SK-N-SH (cell line): Measurements from ENCODE around the gene RAB18. TPM values are rescaled to one million over a fixed set of nuclear protein-coding genes. Genes with fewer than 3 reads are reported as not detected.

Source experiments
- CTCF ChIA-PET: fragments of 300-600, 350-600 bp; formaldehyde crosslinking; extraction: SDS; loops from one replicate; lab custom pipeline; 2021; lab: Yijun Ruan, JAX
- POLR2A ChIA-PET: fragments of 350-600 bp; sonication (Branson Sonifier 250); formaldehyde crosslinking; extraction: SDS; loops from one replicate; lab custom pipeline; 2020; ENCODE audit warnings: antibody characterized with exemption, inconsistent platforms; lab: Yijun Ruan, JAX
- DNase-seq: peaks from one replicate; pipeline ENCODE4 v3.0.0; 2012
- H2AFZ ChIP-seq: fragments of 200-600 bp; sonication (generic); 2 replicates; pipeline ENCODE4 v1.8.1; 2016; ENCODE audit warnings: antibody characterized with exemption, mild to moderate bottlenecking, low read depth
- H3F3A ChIP-seq: fragments of 200-600 bp; sonication (generic); replicated peaks from 2 replicates; pipeline ENCODE3; 2016; ENCODE audit warnings: antibody characterized with exemption, mild to moderate bottlenecking; ENCODE audit not compliant: insufficient read depth
- H3K27ac ChIP-seq, 2 experiments: fragments of 200-500 bp in 1 of 2; fragments of 200-600 bp in 1 of 2; sonication (Bioruptor generic) in 1 of 2; sonication (generic), shearing (Covaris generic) in 1 of 2; 2 replicates each; pipeline versions ENCODE4 v1.5.1 to v1.6.1; 2014 to 2016; ENCODE audit warnings: low read depth in 2 of 2, inconsistent platforms in 1 of 2, low read length in 1 of 2, mild to moderate bottlenecking in 1 of 2, mixed read lengths in 1 of 2
- H3K27me3 ChIP-seq: fragments of 200-600 bp; sonication (generic), shearing (Covaris generic); 2 replicates; pipeline ENCODE4 v1.6.1; 2016; ENCODE audit warnings: mixed run types; ENCODE audit not compliant: insufficient read depth
- H3K36me3 ChIP-seq, 2 experiments: fragments of 200-500 bp in 1 of 2; fragments of 200-600 bp in 1 of 2; sonication (Bioruptor generic) in 1 of 2; sonication (generic) in 1 of 2; replicated peaks in 1 of 2; 2 replicates each; pipeline versions ENCODE3 to v1.5.1; 2014 to 2016; ENCODE audit warnings: low read length in 1 of 2, mild to moderate bottlenecking in 1 of 2; ENCODE audit not compliant: insufficient read depth in 2 of 2, control insufficient read depth in 1 of 2
- H3K4me1 ChIP-seq, 2 experiments: fragments of 200-500 bp in 1 of 2; fragments of 200-600 bp in 1 of 2; sonication (Bioruptor generic) in 1 of 2; sonication (generic), shearing (Covaris generic) in 1 of 2; 2 replicates each; pipeline versions ENCODE4 v1.5.1 to v1.6.1; 2014 to 2016; ENCODE audit warnings: low read depth in 1 of 2, low read length in 1 of 2, mixed run types in 1 of 2; ENCODE audit not compliant: insufficient read depth in 2 of 2, control insufficient read depth in 1 of 2
- H3K4me2 ChIP-seq: fragments of 200-600 bp; sonication (generic), shearing (Covaris generic); 2 replicates; pipeline ENCODE4 v1.6.1; 2017; ENCODE audit warnings: mixed run types
- H3K4me3 ChIP-seq, 2 experiments: fragments of 200-500 bp in 1 of 2; fragments of 200-600 bp in 1 of 2; sonication (Bioruptor generic) in 1 of 2; sonication (generic), shearing (Covaris generic) in 1 of 2; 2 replicates each; pipeline versions ENCODE4 v1.5.1 to v1.8.1; 2014 to 2016; ENCODE audit warnings: low read depth in 2 of 2, inconsistent platforms in 1 of 2, low read length in 1 of 2, mild to moderate bottlenecking in 1 of 2, mixed read lengths in 1 of 2, moderate library complexity in 1 of 2
- H3K79me2 ChIP-seq: fragments of 200-600 bp; sonication (generic); 2 replicates; pipeline ENCODE4 v1.8.1; 2017; ENCODE audit warnings: mild to moderate bottlenecking; ENCODE audit not compliant: insufficient read depth
- H3K9ac ChIP-seq: fragments of 200-600 bp; sonication (generic); 2 replicates; pipeline ENCODE4 v1.6.1; 2017; ENCODE audit warnings: mixed run types
- H3K9me2 ChIP-seq: fragments of 200-600 bp; sonication (generic); 2 replicates; pipeline ENCODE4 v1.6.1; 2017; ENCODE audit warnings: mixed run types
- H3K9me3 ChIP-seq: fragments of 200-600 bp; sonication (generic); 2 replicates; pipeline ENCODE4 v1.6.1; 2017; ENCODE audit warnings: mixed run types, mild to moderate bottlenecking, moderate library complexity
- H4K20me1 ChIP-seq: fragments of 200-600 bp; sonication (generic); 2 replicates; pipeline ENCODE4 v1.6.1; 2017; ENCODE audit warnings: mild to moderate bottlenecking, mixed run types; ENCODE audit not compliant: insufficient read depth
- ELF1 ChIP-seq: IDR thresholded peaks from 2 replicates; pipeline ENCODE4 v1.4.0; 2012
- EP300 ChIP-seq, 2 experiments: IDR thresholded peaks; 2 replicates each; pipeline versions ENCODE4 v1.4.0 to v1.6.1; 2012; ENCODE audit warnings: borderline replicate concordance in 1 of 2, low read depth in 1 of 2, low read length in 1 of 2
- EZH2phosphoT487 ChIP-seq: fragments of 200-600 bp; sonication (generic); IDR thresholded peaks from 2 replicates; pipeline ENCODE4 v1.6.1; 2017; ENCODE audit warnings: low read depth, mixed run types, mild to moderate bottlenecking, antibody characterized with exemption, moderate library complexity, borderline replicate concordance
- FOSL2 ChIP-seq: IDR thresholded peaks from 2 replicates; pipeline ENCODE4 v1.4.0; 2012; ENCODE audit warnings: low read depth, mild to moderate bottlenecking, moderate library complexity, borderline replicate concordance
- JUND ChIP-seq: IDR thresholded peaks from 2 replicates; pipeline ENCODE4 v1.4.0; 2012
- MEF2A ChIP-seq: IDR thresholded peaks from 2 replicates; pipeline ENCODE4 v1.4.0; 2012; ENCODE audit warnings: low read depth, borderline replicate concordance
- MXI1 ChIP-seq: IDR thresholded peaks from 2 replicates; pipeline ENCODE4 v1.6.1; 2012; ENCODE audit warnings: mild to moderate bottlenecking, low read depth, low read length, improper control_type of control experiment
- NFIC ChIP-seq: IDR thresholded peaks from 2 replicates; pipeline ENCODE4 v1.4.0; 2012; ENCODE audit warnings: borderline replicate concordance
- PBX3 ChIP-seq: IDR thresholded peaks from 2 replicates; pipeline ENCODE4; 2012
- REST ChIP-seq: IDR thresholded peaks from 2 replicates; pipeline ENCODE4 v1.6.1; 2012; ENCODE audit warnings: mild to moderate bottlenecking, low read depth, low read length, moderate library complexity
- RFX5 ChIP-seq: IDR thresholded peaks from 2 replicates; pipeline ENCODE4 v1.6.1; 2012; ENCODE audit warnings: mild to moderate bottlenecking, improper control_type of control experiment, low read length
- RXRA ChIP-seq: IDR thresholded peaks from 2 replicates; pipeline ENCODE4 v1.4.0; 2012; ENCODE audit warnings: low read depth, mild to moderate bottlenecking, borderline replicate concordance
- SIN3A ChIP-seq: IDR thresholded peaks from 2 replicates; pipeline ENCODE4 v1.6.1; 2012; ENCODE audit warnings: low read depth, mild to moderate bottlenecking, low read length, moderate library complexity, borderline replicate concordance
- USF2 ChIP-seq: fragments of 150-350 bp; IDR thresholded peaks from 2 replicates; pipeline ENCODE4 v1.6.1; 2017; ENCODE audit warnings: antibody characterized with exemption, low read length, low read depth, borderline replicate concordance
- YY1 ChIP-seq: IDR thresholded peaks from 2 replicates; pipeline ENCODE4 v1.4.0; 2012; ENCODE audit warnings: low read depth, mild to moderate bottlenecking
- ZBTB33 ChIP-seq: IDR thresholded peaks from 2 replicates; pipeline ENCODE4 v1.4.0; 2012; ENCODE audit warnings: low read depth, borderline replicate concordance
- WGBS: methylation state at CpG from one replicate; pipeline ENCODE4 v1.1.6; 2017; ENCODE audit warnings: low lambda C conversion rate; 5-methylcytosine and 5-hydroxymethylcytosine counted together
- polyA plus RNA-seq, 3 experiments: library from polyadenylated mRNA; depleted of rRNA; stranded (reverse); fragments of >200 nt; gene quantifications; 2 replicates each; pipeline ENCODE4 v1.2.3, GENCODE V29; 2012

The RAB18 gene
- polyA plus RNA-seq, 1 of the 3 experiments (the other 2 are of a cell fraction) = 10.2 TPM

- H3K4me3 ChIP-seq = no peak overlapping the region
- no peaks in the 10 kb centered on the region for H3K27me3 ChIP-seq
- H3K9ac ChIP-seq = no peak overlapping the region
- H3K4me2 ChIP-seq = no peak overlapping the region
- no peak for DNase-seq
- no peak overlapping the region for H3K27ac ChIP-seq
- H3K9me3 ChIP-seq = no peaks in the 10 kb centered on the region
- CTCF ChIA-PET = no interaction called here
- peaks cover 32 to 35% of the 10 kb centered on the region in 2 experiments for H3K36me3 ChIP-seq
- H2AFZ ChIP-seq = no peak overlapping the region
- no peaks in the 10 kb centered on the region for H3K9me2 ChIP-seq
- TF ChIP-seq YY1 (no peak), USF2 (no peak), FOSL2 (no peak), REST (no peak), EZH2phosphoT487 (no peak), RFX5 (no peak), ELF1 (no peak), MXI1 (no peak), PBX3 (no peak), SIN3A (no peak), NFIC (no peak)
- H3K4me1 ChIP-seq = peaks cover 0 to 11% of the 10 kb centered on the region in 2 experiments; a peak in 2 of 4 replicates
- H4K20me1 ChIP-seq = peaks cover 24% of the 10 kb centered on the region
- no peaks in the 10 kb centered on the region for H3F3A ChIP-seq
- 99% methylated on average over 3 of the region's 3 CpGs for WGBS
- peaks cover 54% of the 10 kb centered on the region for H3K79me2 ChIP-seq
- POLR2A ChIA-PET = no interaction called here
Observed at GRCh38 chr10:27531336-27531847, 27.3 kb downstream of the RAB18 start.

GRCh38 chr10:27534161-27534700 is 30.1 kb downstream of the RAB18 start:
- CTCF ChIA-PET = interaction anchor here (0.8 kb wide), 1 partner anchor 126 kb away, joined by 3 read pairs; no protein-coding TSS in a partner anchor
- Histone ChIP-seq H3K79me2 (peaks cover 30% of the 10 kb centered on the region), H3K4me3 (no peak overlapping the region), H3K9me3 (no peaks in the 10 kb centered on the region), H3K4me2 (no peak overlapping the region), H3K27me3 (no peaks in the 10 kb centered on the region), H3K27ac (no peak overlapping the region; a peak in 1 of 4 replicates), H3K4me1 (peaks cover 0 to 8% of the 10 kb centered on the region in 2 experiments; a peak in 1 of 4 replicates), H3K36me3 (peaks cover 36 to 55% of the 10 kb centered on the region in 2 experiments), H3K9ac (no peak overlapping the region), H2AFZ (no peak overlapping the region), H4K20me1 (peaks cover 19% of the 10 kb centered on the region), H3K9me2 (no peaks in the 10 kb centered on the region), H3F3A (no peaks in the 10 kb centered on the region)
- POLR2A ChIA-PET = no interaction called here
- no peak for DNase-seq
- WGBS = 100% methylated on average over 2 of the region's 2 CpGs
- TF ChIP-seq ZBTB33 (no peak), JUND (no peak), FOSL2 (no peak), MEF2A (no peak), RXRA (no peak), EP300 (IDR thresholded peaks at IDR 0.05; ENCODE audit: borderline replicate concordance in 1 of 2, low read depth in 1 of 2, low read length in 1 of 2) (no peak), USF2 (no peak)
